ENCODE data around the gene ABI3. TPM values are rescaled to one million over a fixed set of nuclear protein-coding genes. Genes with fewer than 3 reads are reported as not detected.

ABI3 gene
- total and polyA plus RNA-seq, 2 donors, result 3.0 to 11.7 TPM

GRCh38 chr17:49190932-49191331 is 19.6 kb upstream of the ABI3 start:
- Histone ChIP-seq H3K27ac (ENCODE audit: low read depth) (no peak overlapping the region), H3K36me3 (ENCODE audit: insufficient read depth) (no peaks in the 10 kb centered on the region), H3K4me1 (ENCODE audit: insufficient read depth) (no peaks in the 10 kb centered on the region), H3K4me3 (ENCODE audit: low read depth, low read length) (no peak overlapping the region)
- WGBS, result 57% methylated on average over 4 of the region's 4 CpGs
- DNase-seq (ENCODE audit: extremely low spot score), result no peak

GRCh38 chr17:49191409-49191916 is 19.0 kb upstream of the ABI3 start:
- peak overlapping the region; percentile 91 for H3K27ac ChIP-seq (ENCODE audit: low read depth)
- H3K4me3 ChIP-seq (ENCODE audit: low read depth, low read length), result peak overlapping the region; percentile 52
- no peak for DNase-seq (ENCODE audit: extremely low spot score)
- no peaks in the 10 kb centered on the region for H3K4me1 ChIP-seq (ENCODE audit: insufficient read depth)
- H3K36me3 ChIP-seq (ENCODE audit: insufficient read depth), result no peaks in the 10 kb centered on the region
- 6% methylated on average over 8 of the region's 8 CpGs for WGBS

GRCh38 chr17:49191917-49192741 is 18.4 kb upstream of the ABI3 start:
- peak; percentile 90 for DNase-seq (ENCODE audit: extremely low spot score)

GRCh38 chr17:49193513-49194296 is 16.8 kb upstream of the ABI3 start:
- H3K27ac ChIP-seq (ENCODE audit: low read depth), result no peak overlapping the region
- WGBS, result 4% methylated on average over 21 of the region's 21 CpGs
- peak; percentile 62 for DNase-seq (ENCODE audit: extremely low spot score)
- H3K4me3 ChIP-seq (ENCODE audit: low read depth, low read length), result peak overlapping the region; percentile 11
- H3K4me1 ChIP-seq (ENCODE audit: insufficient read depth), result no peaks in the 10 kb centered on the region
- H3K36me3 ChIP-seq (ENCODE audit: insufficient read depth), result no peaks in the 10 kb centered on the region

More at GRCh38 chr17:49191917-49192741, 18.4 kb upstream of the ABI3 start:
- Histone ChIP-seq H3K27ac (ENCODE audit: low read depth) (peak overlapping the region; percentile 91), H3K4me3 (ENCODE audit: low read depth, low read length) (peak overlapping the region; percentile 52), H3K36me3 (ENCODE audit: insufficient read depth) (no peaks in the 10 kb centered on the region), H3K4me1 (ENCODE audit: insufficient read depth) (no peaks in the 10 kb centered on the region)
- under 1% methylated on average over 53 of the region's 53 CpGs for WGBS

DNA sequence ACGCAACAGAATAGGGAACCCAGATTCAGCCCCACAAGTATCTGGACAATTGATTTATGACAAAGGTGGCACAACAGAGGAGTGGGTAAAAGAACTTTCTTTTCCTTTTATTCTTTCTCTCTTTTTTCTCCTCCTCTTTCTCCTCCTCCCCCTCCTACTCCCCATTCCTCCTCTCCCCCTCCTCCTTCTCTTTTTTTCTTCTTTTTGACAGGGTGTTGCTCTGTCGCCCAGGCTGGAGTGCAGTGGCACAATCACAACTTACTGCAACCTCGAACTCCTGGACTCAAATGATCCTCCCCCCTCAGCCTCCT is 16.3 kb upstream of the ABI3 start:
- Histone ChIP-seq H3K36me3 (ENCODE audit: insufficient read depth) (no peaks in the 10 kb centered on the region), H3K27ac (ENCODE audit: low read depth) (no peak overlapping the region), H3K4me3 (ENCODE audit: low read depth, low read length) (no peak overlapping the region), H3K4me1 (ENCODE audit: insufficient read depth) (no peaks in the 10 kb centered on the region)
- 50% methylated on average over 3 of the region's 3 CpGs for WGBS
- no peak for DNase-seq (ENCODE audit: extremely low spot score)

DNA sequence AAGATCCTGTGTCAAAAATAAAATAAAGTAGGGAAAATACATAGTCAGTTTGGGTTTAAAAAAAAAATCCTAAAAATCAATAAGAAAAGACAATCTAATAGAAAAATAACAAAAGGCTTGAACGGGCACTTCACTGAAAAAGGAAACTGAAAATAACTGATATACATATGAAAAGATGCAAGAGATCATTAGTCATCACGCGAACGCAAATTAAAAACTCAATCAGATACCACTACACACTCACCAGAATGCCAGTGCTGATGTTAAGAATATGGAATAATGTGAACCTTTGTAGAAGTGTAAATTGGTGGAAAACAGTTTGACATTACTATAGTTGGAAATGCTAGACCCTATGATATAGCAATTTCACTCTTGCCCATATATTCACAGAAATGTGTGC is 14.8 kb upstream of the ABI3 start:
- no peaks in the 10 kb centered on the region for H3K36me3 ChIP-seq (ENCODE audit: insufficient read depth)
- H3K27ac ChIP-seq (ENCODE audit: low read depth), result no peak overlapping the region
- H3K4me1 ChIP-seq (ENCODE audit: insufficient read depth), result no peaks in the 10 kb centered on the region
- 83% methylated on average over 4 of the region's 4 CpGs for WGBS
- no peak for DNase-seq (ENCODE audit: extremely low spot score)
- H3K4me3 ChIP-seq (ENCODE audit: low read depth, low read length), result no peak overlapping the region

DNA sequence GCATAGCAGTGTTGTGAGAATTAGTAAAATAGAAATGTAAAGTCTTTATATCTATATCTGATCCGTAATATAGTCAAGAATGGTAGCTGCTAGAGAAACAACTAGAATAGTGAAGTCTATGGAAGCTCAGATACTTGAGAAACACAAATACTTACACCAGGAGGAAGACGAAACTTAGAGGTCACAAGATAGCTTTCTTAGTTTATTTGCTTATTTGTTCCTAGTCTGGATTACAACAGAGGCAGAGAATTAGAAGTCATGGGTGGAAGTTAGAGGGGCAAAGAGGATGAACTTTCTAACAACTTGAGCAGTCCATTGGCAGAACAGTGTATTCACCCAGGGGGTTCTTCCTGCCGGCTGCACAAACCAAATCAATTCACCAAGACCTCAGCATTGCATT is 14.0 kb upstream of the ABI3 start:
- no peak for DNase-seq (ENCODE audit: extremely low spot score)
- H3K4me1 ChIP-seq (ENCODE audit: insufficient read depth), result no peaks in the 10 kb centered on the region
- no peak overlapping the region for H3K4me3 ChIP-seq (ENCODE audit: low read depth, low read length)
- no peak overlapping the region for H3K27ac ChIP-seq (ENCODE audit: low read depth)
- WGBS, result 80% methylated on average over 3 of the region's 3 CpGs
- no peaks in the 10 kb centered on the region for H3K36me3 ChIP-seq (ENCODE audit: insufficient read depth)

- no peak overlapping the region for H3K27ac ChIP-seq (ENCODE audit: low read depth)
- no peaks in the 10 kb centered on the region for H3K4me1 ChIP-seq (ENCODE audit: insufficient read depth)
- DNase-seq (ENCODE audit: extremely low spot score), result no peak
- 38% methylated on average over 5 of the region's 5 CpGs for WGBS
- no peaks in the 10 kb centered on the region for H3K36me3 ChIP-seq (ENCODE audit: insufficient read depth)
- H3K4me3 ChIP-seq (ENCODE audit: low read depth, low read length), result no peak overlapping the region
Measured at GRCh38 chr17:49197346-49197998, 13.0 kb upstream of the ABI3 start.

DNA sequence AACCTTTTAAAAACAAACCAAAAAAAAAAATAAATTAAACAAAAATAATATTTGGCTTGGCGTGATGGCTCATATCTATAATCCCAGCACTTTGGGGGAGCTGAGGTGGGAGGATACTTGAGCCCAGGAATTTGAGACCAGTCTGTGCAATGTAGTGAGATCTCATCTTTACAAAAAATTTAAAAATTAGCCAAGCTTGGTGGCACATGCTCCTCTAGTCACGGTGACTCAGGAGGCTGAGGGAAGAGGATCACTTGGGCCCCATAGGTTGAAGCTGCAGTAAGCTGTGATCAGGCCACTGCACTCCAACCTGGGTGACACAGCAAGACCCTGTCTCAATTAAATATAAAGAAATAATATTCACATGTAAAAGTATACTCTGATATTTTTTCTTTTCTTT is 12.3 kb upstream of the ABI3 start:
- no peak for DNase-seq (ENCODE audit: extremely low spot score)
- H3K4me3 ChIP-seq (ENCODE audit: low read depth, low read length), result no peak overlapping the region
- no peak overlapping the region for H3K27ac ChIP-seq (ENCODE audit: low read depth)
- H3K4me1 ChIP-seq (ENCODE audit: insufficient read depth), result no peaks in the 10 kb centered on the region
- 84% methylated on average over 2 of the region's 2 CpGs for WGBS
- H3K36me3 ChIP-seq (ENCODE audit: insufficient read depth), result no peaks in the 10 kb centered on the region

- Histone ChIP-seq H3K4me3 (ENCODE audit: low read depth, low read length) (no peak overlapping the region), H3K4me1 (ENCODE audit: insufficient read depth) (no peaks in the 10 kb centered on the region), H3K27ac (ENCODE audit: low read depth) (no peak overlapping the region), H3K36me3 (ENCODE audit: insufficient read depth) (no peaks in the 10 kb centered on the region)
- no peak for DNase-seq (ENCODE audit: extremely low spot score)
- WGBS, result 81% methylated on average over 13 of the region's 13 CpGs
Measured at GRCh38 chr17:49200423-49201083, 10.0 kb upstream of the ABI3 start.

DNA sequence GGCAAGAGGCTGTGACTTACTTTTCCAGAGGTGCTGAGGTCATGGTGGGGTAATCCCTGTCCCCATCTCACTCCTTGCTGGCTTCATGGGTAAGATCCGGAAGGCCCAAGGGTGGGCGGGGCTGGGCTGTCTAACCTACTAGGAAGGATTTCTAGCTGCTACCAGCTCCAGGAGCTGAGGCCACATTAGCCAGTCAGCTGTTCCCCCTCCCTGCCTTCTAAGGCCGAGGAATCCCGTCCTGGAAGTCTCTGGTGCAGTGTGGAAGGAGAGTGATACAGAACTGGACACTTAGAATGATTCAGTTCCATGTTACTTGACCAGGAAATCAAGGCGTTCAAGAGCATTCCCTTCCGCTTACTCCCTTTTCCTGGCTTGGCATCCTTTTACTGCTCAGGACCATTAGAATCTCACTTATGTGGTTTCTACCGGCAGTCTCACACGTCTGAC is 9.0 kb upstream of the ABI3 start:
- DNase-seq (ENCODE audit: extremely low spot score), result no peak
- WGBS, result 69% methylated on average over 8 of the region's 8 CpGs
- Histone ChIP-seq H3K4me3 (ENCODE audit: low read depth, low read length) (no peak overlapping the region), H3K27ac (ENCODE audit: low read depth) (no peak overlapping the region), H3K4me1 (ENCODE audit: insufficient read depth) (no peaks in the 10 kb centered on the region), H3K36me3 (ENCODE audit: insufficient read depth) (no peaks in the 10 kb centered on the region)

DNA sequence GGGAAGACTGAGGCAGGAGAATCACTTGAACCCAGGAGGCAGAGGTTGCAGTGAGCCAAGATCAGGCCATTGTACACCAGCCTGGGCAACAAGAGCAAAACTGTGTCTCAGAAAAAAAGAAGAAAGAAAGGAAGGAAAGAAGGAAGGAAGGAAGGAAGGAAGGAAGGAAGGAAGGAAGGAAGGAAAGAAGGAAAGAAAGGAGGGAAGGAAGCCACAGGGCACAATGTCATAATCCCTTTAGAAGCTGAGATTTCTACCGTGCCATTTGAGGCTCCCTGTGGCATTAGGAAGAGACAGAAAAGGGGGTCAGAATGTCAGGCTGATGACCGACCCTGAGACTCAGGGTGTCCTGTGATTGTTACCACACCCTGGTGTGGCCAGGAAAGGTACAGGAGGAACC is 6.7 kb upstream of the ABI3 start:
- no peak overlapping the region for H3K27ac ChIP-seq (ENCODE audit: low read depth)
- 72% methylated on average over 2 of the region's 2 CpGs for WGBS
- DNase-seq (ENCODE audit: extremely low spot score), result no peak
- no peak overlapping the region for H3K4me3 ChIP-seq (ENCODE audit: low read depth, low read length)
- H3K36me3 ChIP-seq (ENCODE audit: insufficient read depth), result peaks cover under 1% of the 10 kb centered on the region
- H3K4me1 ChIP-seq (ENCODE audit: insufficient read depth), result no peaks in the 10 kb centered on the region

DNA sequence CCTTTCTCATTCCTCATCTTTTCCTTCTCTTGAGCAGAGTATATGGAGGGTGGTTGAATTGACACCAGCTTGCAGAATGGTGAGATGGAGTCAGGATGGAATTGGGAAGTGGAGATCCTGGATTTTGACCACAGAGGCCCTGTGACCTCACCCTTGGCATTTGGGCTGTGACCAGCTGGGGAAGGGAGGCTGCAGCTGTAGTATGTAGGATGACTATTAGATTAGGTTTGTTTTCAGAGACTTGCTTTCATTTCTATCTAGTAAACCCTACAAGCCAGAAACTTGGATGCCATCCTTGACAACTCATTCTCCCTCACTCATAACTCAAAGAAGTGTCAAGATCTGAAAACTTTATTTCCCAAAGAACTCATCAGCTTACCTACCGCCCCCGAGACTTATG is 6.0 kb upstream of the ABI3 start:
- Histone ChIP-seq H3K36me3 (ENCODE audit: insufficient read depth) (peaks cover 1% of the 10 kb centered on the region), H3K27ac (ENCODE audit: low read depth) (no peak overlapping the region), H3K4me1 (ENCODE audit: insufficient read depth) (no peaks in the 10 kb centered on the region), H3K4me3 (ENCODE audit: low read depth, low read length) (no peak overlapping the region)
- WGBS, result 95% methylated on average over 2 of the region's 2 CpGs
- no peak for DNase-seq (ENCODE audit: extremely low spot score)
